Osteoblast (primary cell): ENCODE measurements around the gene SPARCL1. TPM values are rescaled to one million over a fixed set of nuclear protein-coding genes. Genes with fewer than 3 reads are reported as not detected.
"Not testable (repeated sequence)": the region's sequence is repeated elsewhere in the genome, so short reads cannot be mapped to it uniquely, and the experiment has no call there.

ENCODE experiments used
- DNase-seq: peaks from one replicate; pipeline ENCODE4 v3.0.0; 2011; ENCODE audit warnings: low spot score, mixed read lengths; ENCODE audit not compliant: insufficient read length; ENCODE audit errors: missing footprints
- H2AFZ ChIP-seq: 2 replicates; pipeline ENCODE4 v1.6.0; 2011; ENCODE audit warnings: mild to moderate bottlenecking, low read length
- H3K27ac ChIP-seq: 2 replicates; pipeline ENCODE4 v1.5.1; 2011; ENCODE audit warnings: mild to moderate bottlenecking, low read depth, low read length, moderate library complexity
- H3K27me3 ChIP-seq: 2 replicates; pipeline ENCODE4 v1.6.0; 2012; ENCODE audit warnings: mild to moderate bottlenecking, control low read depth, inconsistent platforms, low read length, moderate library complexity; ENCODE audit not compliant: insufficient read depth
- H3K36me3 ChIP-seq: 2 replicates; pipeline ENCODE4 v1.5.1; 2011; ENCODE audit warnings: mild to moderate bottlenecking, low read length, control low read depth, moderate library complexity; ENCODE audit not compliant: insufficient read depth
- H3K4me1 ChIP-seq: 2 replicates; pipeline ENCODE4 v1.5.1; 2011; ENCODE audit warnings: mild to moderate bottlenecking, low read length, control low read depth, moderate library complexity; ENCODE audit not compliant: insufficient read depth
- H3K4me2 ChIP-seq: 2 replicates; pipeline ENCODE4 v1.6.0; 2011; ENCODE audit warnings: mild to moderate bottlenecking, low read length; ENCODE audit not compliant: insufficient read depth
- H3K4me3 ChIP-seq: fragments of 200-600 bp; sonication (generic); 3 replicates; pipeline ENCODE4 v1.5.1; 2012; ENCODE audit warnings: mild to moderate bottlenecking, low read length, inconsistent platforms; ENCODE audit not compliant: insufficient read depth
- H3K79me2 ChIP-seq: 2 replicates; pipeline ENCODE4 v1.6.0; 2012; ENCODE audit warnings: mild to moderate bottlenecking, low read length, control low read depth, inconsistent platforms; ENCODE audit not compliant: insufficient read depth
- H3K9me3 ChIP-seq: 2 replicates; pipeline ENCODE4 v1.5.1; 2011; ENCODE audit warnings: low read depth, low read length, control low read depth
- H4K20me1 ChIP-seq: 2 replicates; pipeline ENCODE4 v1.6.0; 2012; ENCODE audit warnings: mild to moderate bottlenecking, low read length, control low read depth; ENCODE audit not compliant: insufficient read depth
- total RNA-seq: library from RNA; depleted of rRNA; stranded (reverse); fragments of >200 nt; gene quantifications from 2 replicates; pipeline ENCODE4 v1.2.3, GENCODE V29; 2012
- TF ChIP-seq, protein P1 (sequence below): IDR thresholded peaks from 2 replicates; pipeline ENCODE4 v1.5.1; 2011; ENCODE audit warnings: mild to moderate bottlenecking, low read depth, low read length, moderate library complexity; ENCODE audit errors: extremely low read depth

SPARCL1 gene
- total RNA-seq, 1 donor: not detected

DNA sequence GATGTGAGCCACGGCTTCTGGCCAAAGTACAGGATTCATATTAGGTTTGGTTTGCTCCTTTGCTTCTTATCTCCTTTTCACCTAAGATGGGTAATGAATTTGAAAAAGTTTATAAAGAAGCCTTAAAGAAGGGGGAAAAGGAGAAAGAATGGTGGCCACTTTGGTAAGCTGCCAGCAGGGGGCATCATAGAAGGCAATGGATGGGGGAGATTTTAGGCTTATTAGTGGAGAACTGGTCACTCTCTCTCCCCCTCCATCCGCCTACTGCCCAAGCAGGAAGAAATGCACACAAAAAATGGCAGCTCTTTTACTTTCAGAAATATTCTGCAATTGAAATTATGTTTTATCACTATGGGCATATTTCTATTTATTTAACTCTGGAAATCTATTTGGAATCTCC is 32.0 kb downstream of the SPARCL1 start:
- no peak for DNase-seq
- H3K4me2 ChIP-seq: no peak overlapping the region
- H3K27ac ChIP-seq: no peak overlapping the region
- H3K4me1 ChIP-seq: peaks cover 6% of the 10 kb centered on the region
- TF ChIP-seq, protein P1, sequence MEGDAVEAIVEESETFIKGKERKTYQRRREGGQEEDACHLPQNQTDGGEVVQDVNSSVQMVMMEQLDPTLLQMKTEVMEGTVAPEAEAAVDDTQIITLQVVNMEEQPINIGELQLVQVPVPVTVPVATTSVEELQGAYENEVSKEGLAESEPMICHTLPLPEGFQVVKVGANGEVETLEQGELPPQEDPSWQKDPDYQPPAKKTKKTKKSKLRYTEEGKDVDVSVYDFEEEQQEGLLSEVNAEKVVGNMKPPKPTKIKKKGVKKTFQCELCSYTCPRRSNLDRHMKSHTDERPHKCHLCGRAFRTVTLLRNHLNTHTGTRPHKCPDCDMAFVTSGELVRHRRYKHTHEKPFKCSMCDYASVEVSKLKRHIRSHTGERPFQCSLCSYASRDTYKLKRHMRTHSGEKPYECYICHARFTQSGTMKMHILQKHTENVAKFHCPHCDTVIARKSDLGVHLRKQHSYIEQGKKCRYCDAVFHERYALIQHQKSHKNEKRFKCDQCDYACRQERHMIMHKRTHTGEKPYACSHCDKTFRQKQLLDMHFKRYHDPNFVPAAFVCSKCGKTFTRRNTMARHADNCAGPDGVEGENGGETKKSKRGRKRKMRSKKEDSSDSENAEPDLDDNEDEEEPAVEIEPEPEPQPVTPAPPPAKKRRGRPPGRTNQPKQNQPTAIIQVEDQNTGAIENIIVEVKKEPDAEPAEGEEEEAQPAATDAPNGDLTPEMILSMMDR: peak; percentile 41
- no peaks in the 10 kb centered on the region for H3K79me2 ChIP-seq
- H3K9me3 ChIP-seq: no peaks in the 10 kb centered on the region
- H3K36me3 ChIP-seq: no peaks in the 10 kb centered on the region
- no peak overlapping the region for H2AFZ ChIP-seq
- H3K4me3 ChIP-seq: no peak overlapping the region
- H4K20me1 ChIP-seq: no peaks in the 10 kb centered on the region
- no peaks in the 10 kb centered on the region for H3K27me3 ChIP-seq

DNA sequence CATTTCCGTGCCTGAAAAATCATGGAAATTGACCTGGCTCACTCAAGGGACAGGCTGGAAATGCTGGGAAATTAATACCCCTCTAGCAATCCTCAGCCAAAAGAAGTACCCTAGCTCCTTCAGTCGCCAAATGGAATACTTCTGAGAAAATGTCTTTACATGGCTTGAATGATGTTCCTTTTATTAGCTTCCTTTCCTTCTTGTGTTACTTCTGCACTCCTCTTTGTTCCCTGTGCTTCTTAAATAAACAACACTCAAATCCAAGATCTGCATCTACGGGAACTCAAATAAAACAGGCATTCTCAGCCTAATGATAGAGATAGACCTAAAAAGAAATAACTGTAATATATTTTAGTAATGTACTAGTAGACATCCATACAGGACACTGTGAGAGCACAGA is 36.1 kb downstream of the SPARCL1 start:
- Histone ChIP-seq H3K27me3 (no peaks in the 10 kb centered on the region), H3K4me2 (no peak overlapping the region), H3K4me3 (no peak overlapping the region), H3K36me3 (no peaks in the 10 kb centered on the region), H2AFZ (no peak overlapping the region), H3K79me2 (no peaks in the 10 kb centered on the region), H4K20me1 (no peaks in the 10 kb centered on the region), H3K4me1 (peaks cover 7% of the 10 kb centered on the region), H3K9me3 (no peaks in the 10 kb centered on the region), H3K27ac (no peak overlapping the region)
- DNase-seq: no peak
- TF ChIP-seq, protein P1: no peak

DNA sequence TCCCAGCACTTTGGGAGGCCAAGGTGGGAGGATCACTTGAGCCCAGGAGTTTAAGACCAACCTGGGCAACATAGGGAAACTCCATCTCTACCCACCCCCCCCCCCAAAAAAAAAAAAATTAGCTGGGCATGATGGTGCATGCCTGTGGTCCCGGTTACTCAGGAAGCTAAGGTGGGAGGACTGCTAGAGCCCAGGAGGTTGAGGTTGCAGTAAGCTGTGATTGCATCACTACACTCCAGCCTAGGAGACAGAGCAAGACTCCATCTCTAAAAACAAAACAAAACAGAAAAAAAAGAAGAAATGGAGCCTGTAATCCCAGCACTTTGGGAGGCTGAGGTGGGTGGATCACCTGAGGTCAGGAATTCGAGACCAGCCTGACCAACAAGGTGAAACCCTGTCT is 37.3 kb downstream of the SPARCL1 start:
- not testable (repeated sequence) for H3K4me2 ChIP-seq, H3K27me3 ChIP-seq, H3K9me3 ChIP-seq, H2AFZ ChIP-seq, H3K79me2 ChIP-seq, H4K20me1 ChIP-seq, H3K4me1 ChIP-seq, H3K36me3 ChIP-seq, H3K4me3 ChIP-seq, DNase-seq, H3K27ac ChIP-seq

DNA sequence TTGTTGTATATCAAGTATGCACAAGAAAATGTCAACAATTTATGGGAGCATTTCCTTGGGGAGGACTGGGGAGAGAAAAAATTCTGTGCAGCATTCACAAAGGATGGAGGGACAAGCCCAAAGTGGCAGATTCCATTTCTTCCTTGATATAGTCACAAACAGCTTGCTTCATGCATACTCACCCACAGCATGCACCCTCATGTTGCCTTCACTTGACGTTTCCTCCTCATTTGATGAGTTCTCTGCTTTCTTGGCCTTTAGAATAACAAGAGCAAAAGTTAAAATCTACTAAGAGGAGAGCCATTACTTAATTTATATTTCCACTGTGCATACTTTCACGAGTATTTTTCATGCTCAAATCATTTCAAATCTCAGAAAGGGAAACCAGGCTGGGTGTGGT is 37.7 kb downstream of the SPARCL1 start:
- Histone ChIP-seq H3K79me2 (no peaks in the 10 kb centered on the region), H4K20me1 (no peaks in the 10 kb centered on the region), H3K4me1 (peaks cover 6% of the 10 kb centered on the region), H3K27ac (no peak overlapping the region), H3K4me3 (no peak overlapping the region), H2AFZ (no peak overlapping the region), H3K36me3 (no peaks in the 10 kb centered on the region), H3K9me3 (no peaks in the 10 kb centered on the region), H3K4me2 (no peak overlapping the region), H3K27me3 (no peaks in the 10 kb centered on the region)
- DNase-seq: no peak
- TF ChIP-seq, protein P1: no peak
